Keratinocyte (primary cell): ENCODE results near the gene PCDH9. TPM values are rescaled to one million over a fixed set of nuclear protein-coding genes. Genes with fewer than 3 reads are reported as not detected.

Experiments
- DNase-seq: peaks from one replicate; pipeline ENCODE4 v3.0.0-alpha.2; 2011; ENCODE audit warnings: low read depth, missing footprints, low spot score
- FAIRE-seq: peaks from 2 replicates; lab custom pipeline; 2011; peaks lifted over from hg19 to GRCh38; lab: Jason Lieb, UNC
- H2AFZ ChIP-seq: 2 replicates; pipeline ENCODE4 v1.6.0; 2012; ENCODE audit warnings: low read length, control low read depth, inconsistent platforms; ENCODE audit not compliant: control insufficient read depth
- H3K27ac ChIP-seq: 2 replicates; pipeline ENCODE4 v1.5.1; 2011; ENCODE audit warnings: low read length; ENCODE audit not compliant: control insufficient read depth, insufficient read depth
- H3K27me3 ChIP-seq: 3 replicates; pipeline ENCODE4 v1.6.0; 2011; ENCODE audit warnings: low read length; ENCODE audit not compliant: control insufficient read depth, insufficient read depth; ENCODE audit errors: extremely low read depth
- H3K36me3 ChIP-seq, 2 experiments: 2 replicates in 1 of 2; 3 replicates in 1 of 2; pipeline ENCODE4 v1.5.1; 2011; ENCODE audit warnings: low read length in 2 of 2, mild to moderate bottlenecking in 1 of 2; ENCODE audit not compliant: control insufficient read depth in 2 of 2, insufficient read depth in 2 of 2; ENCODE audit errors: extremely low read depth in 1 of 2
- H3K4me1 ChIP-seq: 3 replicates; pipeline ENCODE4 v1.5.1; 2011; ENCODE audit warnings: low read length; ENCODE audit not compliant: control insufficient read depth, insufficient read depth; ENCODE audit errors: extremely low read depth
- H3K4me2 ChIP-seq: 3 replicates; pipeline ENCODE4 v1.6.0; 2011; ENCODE audit warnings: low read depth, low read length; ENCODE audit not compliant: control insufficient read depth, insufficient read depth; ENCODE audit errors: extremely low read depth
- H3K4me3 ChIP-seq, 3 experiments: fragments of 200-600 bp in 1 of 3; sonication (generic) in 1 of 3; 2 replicates in 2 of 3; 3 replicates in 1 of 3; pipeline ENCODE4 v1.5.1; 2011 to 2016; ENCODE audit warnings: low read length in 3 of 3, mild to moderate bottlenecking in 3 of 3, control low read depth in 2 of 3, inconsistent platforms in 1 of 3, low read depth in 1 of 3, mixed read lengths in 1 of 3, mixed run types in 1 of 3, moderate library complexity in 1 of 3; ENCODE audit not compliant: control insufficient read depth in 2 of 3, insufficient read depth in 2 of 3; ENCODE audit errors: extremely low read depth in 1 of 3
- H3K79me2 ChIP-seq: 2 replicates; pipeline ENCODE4 v1.6.0; 2012; ENCODE audit warnings: low read length; ENCODE audit not compliant: control insufficient read depth, insufficient read depth
- H3K9ac ChIP-seq: 3 replicates; pipeline ENCODE4 v1.6.0; 2011; ENCODE audit warnings: low read length; ENCODE audit not compliant: control insufficient read depth, insufficient read depth; ENCODE audit errors: extremely low read depth
- H3K9me1 ChIP-seq: 3 replicates; pipeline ENCODE4 v1.6.0; 2011; ENCODE audit warnings: low read length; ENCODE audit not compliant: control insufficient read depth, insufficient read depth; ENCODE audit errors: extremely low read depth
- H3K9me3 ChIP-seq: 2 replicates; pipeline ENCODE4 v1.5.1; 2012; ENCODE audit warnings: low read depth, low read length; ENCODE audit not compliant: control insufficient read depth
- H4K20me1 ChIP-seq: 3 replicates; pipeline ENCODE4 v1.6.0; 2011; ENCODE audit warnings: low read length; ENCODE audit not compliant: control insufficient read depth, insufficient read depth; ENCODE audit errors: extremely low read depth
- CTCF ChIP-seq, 3 experiments: IDR thresholded peaks in 1 of 3; conservative IDR thresholded peaks in 1 of 3; optimal IDR thresholded peaks in 1 of 3; 2 replicates in 2 of 3; 3 replicates in 1 of 3; pipeline versions ENCODE3 to v1.5.1; 2011; ENCODE audit warnings: low read length in 3 of 3, mild to moderate bottlenecking in 3 of 3, moderate library complexity in 2 of 3, control low read depth in 1 of 3, inconsistent platforms in 1 of 3; ENCODE audit not compliant: insufficient read depth in 2 of 3; ENCODE audit errors: extremely low read depth in 1 of 3
- EZH2 ChIP-seq: IDR thresholded peaks from one replicate; pipeline ENCODE4 v1.6.1; 2012; ENCODE audit warnings: inconsistent platforms, mild to moderate bottlenecking, low read length, moderate library complexity
- dilution Hi-C: fragments of 300-500 bp; cut with MboI; formaldehyde crosslinking; loops from one replicate; pipeline ENCODE4 v1.7.0; 2020; ENCODE audit warnings: low sequenced_read_pairs; ENCODE audit not compliant: extremely low pct_ligation_motif_present
- polyA plus RNA-seq, 5 experiments: library from polyadenylated mRNA; depleted of rRNA in 3 of 5; stranded (reverse) in 3 of 5; stranded (forward) in 1 of 5; unstranded in 1 of 5; fragments of >200 nt; gene quantifications; 1 replicate in 1 of 5; 2 replicates in 3 of 5; 3 replicates in 1 of 5; pipeline versions ENCODE4 v1.2.1 to v1.2.3, GENCODE V29; 2011 to 2012; ENCODE audit warnings: missing spikeins in 2 of 5, low read depth in 1 of 5, low replicate concordance in 1 of 5

Gene PCDH9
- polyA plus RNA-seq, 1 donor (not counting 4 experiments of a cell fraction or from before 2014, with no cell fraction given) = 0.21 TPM

GRCh38 chr13:67258482-67258881, 28.3 kb upstream of the PCDH9 start:
- Histone ChIP-seq H3K36me3 (no peaks in the 10 kb centered on the region), H3K9ac (no peak overlapping the region), H3K9me1 (no peaks in the 10 kb centered on the region), H3K4me1 (no peaks in the 10 kb centered on the region), H3K79me2 (no peaks in the 10 kb centered on the region), H2AFZ (no peak overlapping the region), H3K27me3 (no peaks in the 10 kb centered on the region), H3K9me3 (no peaks in the 10 kb centered on the region), H3K4me2 (no peak overlapping the region), H3K4me3 (no peak overlapping the region), H4K20me1 (no peaks in the 10 kb centered on the region), H3K27ac (no peak overlapping the region)
- dilution Hi-C loops = no loop called here
- no peak for DNase-seq
- FAIRE-seq = no peak
- no peak for TF ChIP-seq CTCF (optimal IDR thresholded peaks at IDR 0.05 in 1 of 3, IDR thresholded peaks at IDR 0.05 in 1 of 3, conservative IDR thresholded peaks at IDR 0.05 in 1 of 3; ENCODE audit: extremely low read depth in 1 of 3, insufficient read depth in 2 of 3, low read length in 3 of 3)
- no peak for TF ChIP-seq EZH2

- FAIRE-seq = no peak
- no peaks in the 10 kb centered on the region for H3K27me3 ChIP-seq
Measured at GRCh38 chr13:67238861-67239260, 8.7 kb upstream of the PCDH9 start.

More at GRCh38 chr13:67238861-67239260, 8.7 kb upstream of the PCDH9 start:
- TF ChIP-seq EZH2 (no peak), CTCF (optimal IDR thresholded peaks at IDR 0.05 in 1 of 3, IDR thresholded peaks at IDR 0.05 in 1 of 3, conservative IDR thresholded peaks at IDR 0.05 in 1 of 3; ENCODE audit: extremely low read depth in 1 of 3, insufficient read depth in 2 of 3, low read length in 3 of 3) (no peak)
- Histone ChIP-seq H3K9ac (no peak overlapping the region), H3K36me3 (no peaks in the 10 kb centered on the region), H3K9me3 (no peaks in the 10 kb centered on the region), H4K20me1 (no peaks in the 10 kb centered on the region), H3K27ac (no peak overlapping the region), H3K4me3 (no peak overlapping the region), H3K79me2 (no peaks in the 10 kb centered on the region), H3K9me1 (no peaks in the 10 kb centered on the region), H3K4me1 (no peaks in the 10 kb centered on the region), H3K4me2 (no peak overlapping the region), H2AFZ (no peak overlapping the region)
- dilution Hi-C loops = no loop called here
- no peak for DNase-seq
